M059J (cell line): ENCODE data around the gene TSPO. TPM values are rescaled to one million over a fixed set of nuclear protein-coding genes. Genes with fewer than 3 reads are reported as not detected.

Experiments
- DNase-seq: peaks from one replicate; pipeline ENCODE4 v3.0.0-alpha.2; 2012; ENCODE audit warnings: low read depth
- total RNA-seq: library from RNA; depleted of rRNA; stranded (reverse); fragments of >200 nt; shearing (Covaris generic); gene quantifications from 2 replicates; pipeline ENCODE4 v1.2.3, GENCODE V29; 2014

The TSPO gene
- total RNA-seq, 1 experiment from 2014 or later: 194 TPM

DNA sequence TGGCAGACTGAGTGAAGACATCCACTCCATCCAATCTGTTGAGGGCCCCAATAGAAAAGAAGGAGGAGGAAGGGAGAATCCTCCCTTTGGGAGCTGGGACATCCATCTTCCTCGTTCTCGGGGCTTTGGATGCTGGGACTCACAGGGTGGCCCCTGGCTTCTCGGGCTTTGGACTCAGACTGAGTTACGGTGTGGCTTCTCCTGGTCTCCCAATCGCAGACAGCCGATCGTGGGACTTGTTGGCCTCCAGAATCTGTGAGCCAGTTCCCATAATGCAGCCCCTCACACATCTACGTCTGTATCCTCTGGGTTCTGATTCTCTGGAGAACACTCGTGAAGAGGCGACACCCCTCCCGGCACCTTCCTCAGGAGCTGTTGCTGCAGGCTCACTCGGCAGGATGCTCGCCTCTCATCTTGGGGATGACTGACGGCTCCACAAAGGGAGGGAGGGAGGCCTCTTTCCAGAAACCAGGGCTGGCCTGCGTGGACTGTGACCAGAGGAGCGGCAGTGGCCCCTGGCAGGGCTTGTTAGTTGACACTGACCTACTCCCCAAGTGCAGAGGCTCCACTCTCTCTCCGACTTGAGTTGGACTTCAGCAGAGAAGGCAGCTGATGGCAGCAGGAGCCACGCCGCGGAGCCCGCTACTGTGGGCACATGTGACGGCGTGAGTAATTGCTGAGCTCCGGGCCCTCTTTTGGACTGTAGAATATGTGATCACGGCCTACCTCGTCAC lies 50.3 kb downstream of the TSPO start:
- DNase-seq: no peak

DNA sequence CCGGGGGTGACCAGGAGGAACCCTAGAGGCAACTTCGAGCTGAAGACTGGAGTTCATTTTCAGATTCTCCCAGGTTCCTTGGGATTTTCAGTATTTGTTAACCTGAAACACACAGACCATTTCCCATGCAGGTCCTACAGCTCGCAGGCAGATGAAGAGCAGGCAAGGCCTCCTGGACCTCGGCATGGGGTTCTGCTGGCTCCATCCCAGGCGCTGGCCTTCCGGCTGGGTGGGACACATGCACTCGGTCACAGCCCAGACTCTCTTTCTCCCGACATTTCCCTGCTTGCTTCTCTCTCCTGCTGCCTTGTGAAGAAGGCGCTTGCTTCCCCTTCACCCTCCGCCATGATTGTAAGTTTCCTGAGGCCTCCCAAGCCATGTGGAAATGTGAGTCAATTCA lies 51.0 kb downstream of the TSPO start:
- no peak for DNase-seq

DNA sequence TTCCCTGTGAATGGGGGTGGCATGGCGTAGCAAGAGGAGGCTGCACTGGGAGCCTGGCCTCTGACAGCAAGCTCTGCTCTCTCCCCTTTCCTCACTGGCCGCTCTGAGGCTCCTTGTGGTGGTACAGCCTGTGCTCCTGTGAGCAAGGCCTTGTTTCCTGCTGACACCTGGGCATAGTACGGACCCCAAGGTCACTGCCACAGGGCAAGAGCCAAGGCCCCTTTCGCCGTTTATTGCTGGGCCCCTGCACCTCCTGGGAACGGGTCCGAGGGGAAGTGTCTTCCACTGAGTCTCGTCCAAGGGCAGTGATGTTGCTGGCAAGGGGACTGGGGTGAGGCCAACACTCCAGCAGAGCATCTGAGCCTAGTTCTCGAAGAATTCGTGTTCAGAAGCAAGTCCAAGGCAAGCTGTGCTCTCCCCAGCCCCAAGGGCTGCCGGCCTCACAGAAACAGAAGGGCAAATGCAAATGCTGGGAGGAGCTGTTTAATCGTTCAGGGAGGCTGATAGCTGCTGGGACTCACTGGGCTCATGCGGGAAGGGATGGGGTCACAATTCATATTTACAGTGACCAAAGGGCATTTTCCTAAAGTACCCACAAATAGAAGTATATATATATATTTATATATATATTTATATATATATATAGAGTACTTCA lies 51.5 kb downstream of the TSPO start:
- no peak for DNase-seq

DNA sequence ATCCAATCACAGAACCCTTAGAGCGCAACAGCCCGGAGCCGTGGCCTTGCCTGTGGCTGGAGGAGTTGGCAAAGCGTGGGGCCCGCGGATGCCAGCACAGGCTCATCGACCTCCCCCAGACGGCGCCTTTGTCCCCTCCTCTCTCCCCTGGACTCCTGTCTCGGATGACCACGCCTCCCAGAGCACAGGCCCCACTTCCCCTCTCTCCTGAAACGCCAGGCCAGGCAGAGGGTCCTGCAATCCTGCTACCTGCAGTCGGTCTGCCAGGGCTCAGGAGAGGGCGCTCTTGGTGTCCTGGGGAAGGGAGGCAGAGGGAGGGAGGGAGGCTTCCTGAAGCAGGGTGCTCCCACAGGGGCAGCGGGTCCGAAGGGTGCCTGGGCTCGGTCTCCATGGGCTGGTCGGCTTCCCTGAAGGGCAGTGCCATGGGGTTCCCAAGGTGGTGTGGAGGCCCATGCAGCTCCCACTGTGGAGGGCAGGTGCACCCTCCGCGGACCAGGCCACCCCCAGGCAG lies 52.2 kb downstream of the TSPO start:
- no peak for DNase-seq

DNA sequence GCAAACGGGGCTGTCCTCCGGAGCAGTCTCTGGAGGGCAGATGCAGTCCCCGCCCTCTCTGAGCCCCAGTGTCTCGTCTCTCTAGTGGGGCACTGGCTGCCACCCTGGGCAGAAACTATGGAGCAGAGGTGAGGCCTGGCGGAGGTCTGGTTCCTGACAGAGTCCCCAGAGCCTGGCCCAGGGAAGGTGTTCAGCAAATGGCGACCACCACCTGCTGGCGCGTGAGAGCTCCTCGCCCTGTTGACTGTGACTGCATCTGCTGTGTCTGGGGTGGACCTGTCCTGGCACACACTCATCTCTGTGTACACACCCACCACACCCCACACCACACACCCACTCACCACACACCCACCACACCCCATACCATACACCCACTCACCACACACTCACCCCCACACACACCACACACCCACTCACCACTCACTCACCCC lies 53.9 kb downstream of the TSPO start:
- no peak for DNase-seq

DNA sequence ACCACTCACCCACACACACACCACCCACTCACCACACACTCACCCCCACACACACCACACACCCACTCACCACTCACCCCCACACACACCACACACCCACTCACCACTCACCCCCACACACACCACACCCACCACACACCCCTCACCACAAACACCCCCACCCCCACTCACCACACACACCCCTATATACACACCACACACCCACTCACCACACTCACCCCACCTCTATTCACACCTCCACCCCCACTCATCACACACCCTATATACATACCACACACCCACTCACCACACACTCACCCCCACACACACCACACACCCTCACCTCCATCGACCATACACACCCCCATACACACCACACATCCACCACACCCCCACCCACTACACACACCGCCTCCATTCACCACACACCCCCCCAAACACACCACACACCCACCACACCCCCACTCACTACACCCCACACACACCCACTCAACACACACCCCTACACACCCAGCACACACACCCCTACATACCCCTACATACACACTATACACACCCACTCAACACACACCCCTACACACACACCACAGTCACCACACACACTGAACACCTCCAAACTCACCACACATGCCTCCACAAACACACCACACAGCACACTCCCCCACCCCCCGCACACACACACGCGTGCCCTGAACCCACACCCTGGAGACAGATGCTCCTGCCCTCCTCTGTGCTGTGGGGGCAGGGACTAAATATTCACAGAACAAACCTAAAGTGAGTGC lies 54.6 kb downstream of the TSPO start:
- DNase-seq: no peak

DNA sequence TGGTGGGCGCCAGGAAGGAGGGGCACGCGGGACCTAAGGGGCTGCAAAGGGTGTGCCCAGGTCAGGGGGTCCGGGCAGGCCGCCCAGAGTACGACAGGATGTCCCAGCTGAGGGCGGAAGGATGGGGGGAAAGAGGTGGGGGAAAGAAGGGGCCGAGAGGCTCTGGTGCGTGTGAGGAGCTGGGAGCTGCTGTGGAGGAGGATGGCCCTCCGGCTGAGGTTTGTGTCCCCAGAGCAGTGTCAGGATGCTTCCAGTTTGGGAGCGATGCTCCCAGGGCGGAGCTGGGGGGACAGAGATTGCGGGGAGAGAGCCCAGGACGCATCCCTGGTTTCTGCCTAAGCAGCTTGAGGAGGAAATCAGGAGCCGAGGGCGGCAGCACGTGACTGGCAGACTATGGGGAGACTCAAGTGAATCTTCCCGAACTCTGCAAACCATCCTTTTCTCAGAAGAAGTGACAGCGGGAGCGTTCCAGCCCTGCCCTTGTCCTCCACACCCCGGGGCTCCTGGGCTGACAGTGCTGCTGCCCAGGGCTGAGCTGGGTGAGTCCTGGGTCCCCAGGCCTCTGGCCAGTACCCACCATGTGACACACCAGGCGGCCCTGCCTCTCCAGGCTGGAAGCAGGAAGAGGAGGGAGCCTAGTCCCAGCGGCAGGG lies 55.3 kb downstream of the TSPO start:
- DNase-seq: no peak

DNA sequence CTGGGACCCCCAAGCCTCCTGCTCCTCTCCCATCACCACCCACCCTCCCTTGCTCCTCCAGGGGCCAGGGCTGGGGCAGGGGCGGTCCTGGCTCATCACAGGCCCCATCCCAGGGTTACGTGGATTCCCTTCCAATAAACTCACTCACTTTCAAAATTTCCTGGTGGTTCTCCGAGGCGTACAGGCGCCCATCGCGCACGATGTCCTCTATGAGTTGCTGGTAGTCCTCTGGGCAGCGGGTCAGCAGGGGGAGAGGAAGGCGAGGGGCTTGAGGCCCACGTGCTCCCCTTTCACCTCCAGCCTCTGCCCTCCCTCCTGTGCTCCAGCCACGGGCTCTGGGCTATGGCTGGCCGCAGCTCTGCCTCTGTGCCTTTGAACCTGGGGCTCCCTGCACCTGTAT lies 56.0 kb downstream of the TSPO start:
- no peak for DNase-seq

DNA sequence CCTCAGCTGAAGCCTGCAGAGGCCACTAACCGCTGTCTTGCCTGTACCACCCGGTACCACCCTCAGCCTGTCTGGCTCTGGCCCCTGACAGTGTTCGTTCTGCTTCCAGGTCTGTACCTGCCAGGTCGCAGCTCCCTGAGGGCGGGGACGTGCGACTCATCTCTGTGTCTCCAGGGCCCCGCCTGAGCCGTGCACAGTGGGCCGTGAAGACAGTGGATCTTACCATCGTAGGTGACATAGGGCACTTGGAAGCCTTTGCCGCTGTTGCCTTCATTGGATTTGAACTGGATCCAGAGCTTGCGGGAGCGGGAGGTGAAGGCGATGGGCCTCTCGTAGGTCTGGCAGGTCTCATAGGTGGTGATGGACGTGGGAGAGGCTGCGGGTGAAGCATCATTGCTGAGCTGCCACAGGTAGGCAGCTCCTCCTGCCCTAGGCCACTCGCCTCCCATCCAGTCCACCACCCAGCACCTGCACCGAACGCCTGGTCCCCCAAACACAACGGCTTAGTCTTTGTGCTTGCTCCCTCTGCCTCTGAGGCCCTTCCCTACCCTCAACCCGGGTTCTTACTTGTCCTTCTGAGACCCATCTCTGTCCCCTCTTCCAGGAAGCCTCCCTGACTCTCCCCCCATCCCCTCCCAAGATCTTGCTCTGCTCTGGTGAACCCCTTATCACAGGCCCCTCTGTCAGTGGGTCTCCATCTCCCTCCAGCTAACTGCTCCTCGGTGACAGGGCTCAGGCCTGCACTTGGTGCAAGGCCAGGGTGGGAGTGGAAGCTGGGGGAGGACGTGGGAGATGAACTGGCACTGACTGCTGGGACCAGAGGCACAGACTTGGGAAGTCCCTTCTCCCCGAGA lies 56.7 kb downstream of the TSPO start:
- DNase-seq: no peak

DNA sequence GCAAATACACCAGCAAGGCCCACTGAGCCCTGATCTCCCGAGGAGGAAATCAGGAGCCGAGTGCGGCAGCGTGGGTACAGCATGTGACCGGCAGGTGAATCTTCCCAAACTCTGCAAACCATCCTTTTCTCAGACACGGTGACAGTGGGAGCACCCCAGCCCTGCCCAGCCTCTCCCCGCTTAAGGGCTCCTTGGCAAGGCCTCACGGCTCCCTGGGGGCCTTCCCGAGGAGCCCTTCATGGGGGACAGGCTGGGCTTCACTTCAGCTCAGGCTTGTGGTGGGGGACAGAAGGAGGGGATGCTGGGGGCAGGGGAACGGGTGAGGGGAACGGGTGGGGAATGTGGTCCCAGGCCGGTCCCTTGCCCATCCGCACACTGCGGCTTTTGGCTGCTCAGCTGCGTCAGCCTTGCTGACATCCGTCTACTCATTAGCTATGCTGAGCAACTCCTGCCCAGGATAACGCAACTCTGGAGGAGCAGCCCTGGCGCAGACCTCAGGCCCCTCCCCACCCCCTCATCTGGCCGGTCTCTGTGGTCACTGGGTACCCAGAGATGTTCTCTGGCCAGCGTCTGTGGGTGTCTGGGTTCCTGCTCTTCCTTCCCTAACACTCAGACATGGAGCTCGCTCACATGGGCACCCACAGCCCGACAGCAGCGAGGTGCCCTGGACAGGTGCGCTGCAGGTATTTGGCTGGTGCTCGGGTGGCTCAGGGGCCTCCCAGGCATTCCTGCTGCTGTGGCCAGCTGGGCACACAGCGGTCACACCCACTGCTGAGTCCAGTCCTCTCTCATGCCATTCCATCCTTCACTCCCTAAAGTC lies 57.6 kb downstream of the TSPO start:
- DNase-seq: no peak

DNA sequence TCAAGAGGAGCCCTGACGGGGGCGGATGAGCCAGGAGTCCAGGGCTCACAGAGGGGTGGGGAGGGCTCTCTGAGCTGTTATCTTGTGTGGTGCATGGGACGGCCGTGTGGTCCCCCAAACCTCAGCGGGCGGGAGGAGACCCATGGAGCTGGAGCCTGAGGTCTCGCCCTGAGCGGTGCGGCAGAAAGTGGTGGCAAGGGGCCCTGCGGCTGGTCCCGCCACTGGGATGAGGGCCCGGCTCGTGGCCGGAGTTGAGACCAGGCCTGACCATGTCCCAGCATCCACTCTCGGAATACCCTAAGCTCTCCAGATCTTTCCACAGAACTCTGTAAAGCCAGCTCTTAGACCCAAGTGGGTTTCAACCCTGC lies 58.1 kb downstream of the TSPO start:
- no peak for DNase-seq

DNA sequence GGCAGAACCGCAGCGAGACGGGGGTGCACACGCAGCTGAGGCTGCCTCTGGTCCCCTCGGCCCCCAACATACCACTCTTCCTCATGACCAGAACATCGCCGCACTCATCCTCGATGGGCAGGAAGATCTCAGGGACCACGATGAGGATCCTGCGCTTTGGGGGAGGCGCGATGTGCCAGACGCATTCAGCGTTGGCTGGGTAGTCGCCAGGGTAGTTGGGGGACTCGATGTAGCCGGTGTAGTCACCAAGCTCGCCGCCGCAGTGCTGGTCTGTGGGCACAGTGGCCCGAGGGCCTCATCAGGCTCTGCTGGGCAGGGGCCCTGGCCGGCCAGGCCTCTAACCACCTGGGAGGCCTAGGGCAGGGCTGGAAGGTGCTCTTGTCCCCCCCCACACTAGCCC lies 58.6 kb downstream of the TSPO start:
- no peak for DNase-seq

DNA sequence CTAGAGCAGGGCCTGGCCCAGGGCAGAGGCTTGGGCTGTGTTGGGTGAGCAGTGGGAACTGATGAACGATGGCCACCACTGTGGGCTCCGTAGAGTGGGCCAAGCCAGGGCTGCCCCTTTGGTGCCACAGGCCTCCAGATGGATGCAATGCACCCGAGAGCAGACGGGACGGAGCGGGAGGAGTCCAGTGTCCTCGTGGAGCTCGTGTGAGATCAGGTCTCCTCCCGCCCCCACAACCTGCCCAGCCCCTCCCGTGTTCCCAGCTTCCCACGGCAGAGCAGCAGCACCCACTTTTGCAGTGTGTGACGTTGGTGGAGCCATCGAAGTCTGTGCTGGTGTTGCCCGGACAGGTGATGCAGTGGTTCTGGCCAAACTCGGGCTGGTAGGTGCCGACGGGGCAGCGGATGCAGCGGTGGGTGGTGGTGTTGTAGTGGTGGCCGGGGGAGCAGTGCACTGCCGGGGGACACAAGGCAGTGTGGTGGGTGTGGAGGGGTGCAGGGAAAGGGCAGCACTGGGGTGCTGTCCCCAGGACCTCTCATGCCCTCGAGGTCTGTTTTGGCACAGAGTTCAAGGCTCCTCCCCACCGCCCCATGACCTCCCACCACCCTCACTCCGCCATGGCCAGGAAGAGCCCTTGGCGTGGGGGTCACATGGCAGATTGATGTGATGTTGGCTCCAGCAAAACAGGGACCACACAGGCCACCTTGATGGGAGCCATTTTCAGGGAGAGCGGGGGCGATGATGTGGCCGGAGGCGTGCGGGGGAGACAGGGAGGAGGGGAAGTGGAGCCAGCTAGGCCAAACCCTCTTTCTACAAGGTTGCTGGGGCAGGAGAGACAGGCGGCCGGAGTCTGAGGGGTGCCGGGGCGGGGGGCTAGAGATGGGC lies 59.5 kb downstream of the TSPO start:
- DNase-seq: no peak

DNA sequence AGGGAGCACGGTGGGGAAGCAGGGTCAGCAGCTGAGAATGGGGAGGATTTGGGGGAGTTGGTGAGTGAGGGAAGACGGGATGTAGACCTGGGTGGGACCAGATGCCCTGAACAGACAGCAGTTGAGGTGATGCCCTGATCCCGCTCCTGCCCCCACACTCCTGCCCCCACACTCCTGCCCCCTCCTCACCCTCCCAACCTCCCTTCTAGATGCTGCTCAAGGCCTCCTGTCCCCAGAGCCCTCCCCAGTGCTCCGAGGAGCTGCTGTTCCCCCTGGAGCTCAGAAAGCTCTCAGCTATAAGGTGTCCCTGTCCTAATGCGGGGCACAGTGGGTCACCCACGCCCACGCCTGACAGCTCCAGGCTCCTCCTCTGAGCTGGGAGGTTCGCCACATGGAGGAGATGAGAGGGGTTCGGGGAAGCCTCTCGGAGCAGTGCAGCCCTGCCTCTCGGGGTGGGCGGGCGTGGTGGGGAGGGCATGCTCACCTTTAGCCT lies 60.6 kb downstream of the TSPO start:
- no peak for DNase-seq

DNA sequence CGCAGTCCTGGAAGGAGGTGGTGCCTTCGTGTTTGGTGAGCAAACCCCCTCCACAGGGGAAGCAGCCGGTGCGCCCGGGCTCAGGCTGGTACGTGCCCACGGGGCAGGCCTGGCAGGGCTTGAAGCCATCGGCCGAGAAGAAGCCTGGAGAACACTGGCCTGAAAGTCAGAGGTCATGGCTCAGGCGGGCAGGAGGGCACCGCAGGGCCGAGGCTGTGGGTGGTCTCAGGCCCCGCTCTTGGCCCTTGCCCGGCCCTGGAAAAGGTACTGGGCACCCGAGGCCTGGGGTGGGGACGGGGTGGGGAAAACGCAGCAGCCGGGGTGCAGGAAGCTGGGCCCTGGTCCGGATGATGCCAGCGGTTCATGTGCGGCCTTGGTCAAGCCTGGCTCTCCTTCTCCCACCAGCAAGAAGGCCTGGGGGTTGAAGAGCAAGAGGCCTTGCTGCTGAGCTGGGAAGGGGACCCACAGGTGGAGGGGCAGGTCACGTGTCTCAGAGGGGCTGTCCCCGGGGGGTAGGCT lies 61.1 kb downstream of the TSPO start:
- no peak for DNase-seq
